Stimulated activated CD4-positive, alpha-beta T cell treated with anti-CD3 and anti-CD28 coated beads, TNF-alpha, amount 100 ng/mL, for 1 hour (primary cell): Measurements from ENCODE around the gene TBC1D19.

Experiments used
- DNase-seq, 3 donors: peaks; one replicate each; pipeline ENCODE4 v3.0.0-alpha.2; 2020; ENCODE audit warnings: low read depth in 3 of 3, low spot score in 1 of 3

TBC1D19 gene

DNA sequence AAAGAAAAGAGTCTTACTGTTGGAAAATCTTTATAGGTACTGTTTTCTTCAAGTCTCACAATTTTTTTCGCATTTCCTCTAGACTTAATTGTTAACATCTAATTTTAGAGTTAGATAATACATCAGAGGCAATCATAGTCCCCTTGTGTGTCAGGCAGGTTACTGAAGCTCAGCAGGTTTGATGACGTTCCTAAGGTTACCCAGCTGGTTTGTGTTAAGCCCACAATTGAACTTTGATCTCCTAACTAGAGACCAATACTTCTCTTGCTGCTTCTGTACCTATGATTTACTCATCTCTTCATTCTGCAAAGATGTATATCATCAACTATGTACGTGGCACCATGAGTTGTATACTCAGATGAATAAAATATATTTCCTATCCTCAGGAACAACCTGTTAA lies 145.1 kb downstream of the TBC1D19 start:
- DNase-seq = no peak

GRCh38 chr4:26729547-26729946 lies 145.7 kb downstream of the TBC1D19 start:
- DNase-seq = no peak

GRCh38 chr4:26731351-26732035 lies 147.6 kb downstream of the TBC1D19 start:
- no peak for DNase-seq

GRCh38 chr4:26732356-26732755 lies 148.5 kb downstream of the TBC1D19 start:
- no peak for DNase-seq

DNA sequence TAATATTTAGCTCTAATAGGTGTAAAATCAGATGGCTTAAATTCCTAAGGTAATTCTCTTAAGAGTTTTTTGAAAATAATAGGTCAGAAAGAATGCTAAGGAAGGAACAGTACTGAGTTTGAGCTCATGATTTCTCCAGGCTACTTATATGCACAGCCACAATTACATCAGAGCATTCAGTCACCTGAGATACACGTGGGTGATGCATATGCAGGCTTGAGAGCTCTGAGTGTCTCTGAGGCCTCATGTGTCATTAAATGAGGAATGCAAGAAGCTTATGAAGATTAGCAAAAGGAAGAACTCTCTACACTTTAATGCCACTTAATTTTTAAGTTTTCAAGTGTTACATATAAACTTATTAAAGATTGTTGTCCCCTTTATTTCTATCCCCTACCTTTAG lies 152.7 kb downstream of the TBC1D19 start:
- no peak for DNase-seq

- DNase-seq = no peak
These were observed 153.5 kb downstream of the TBC1D19 start for GRCh38 chr4:26737385-26737784.

DNA sequence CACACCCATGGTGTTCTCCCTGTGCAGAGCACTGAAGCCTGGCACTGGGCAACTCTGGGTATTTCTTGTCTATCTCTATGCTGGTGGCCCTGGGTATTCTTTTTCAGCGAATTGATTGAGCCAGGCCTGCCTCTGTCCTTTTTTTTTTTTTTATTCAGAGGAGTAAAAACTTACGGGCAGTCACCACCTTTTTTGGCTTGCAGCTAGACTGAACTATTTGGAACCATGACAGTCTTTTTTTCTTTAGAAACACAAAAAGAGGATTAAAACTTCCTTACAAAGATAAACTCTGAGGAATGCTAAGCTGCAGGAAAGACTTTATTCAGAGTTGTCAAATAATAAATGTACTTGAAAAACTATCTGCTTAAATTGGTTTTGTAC lies 157.6 kb downstream of the TBC1D19 start:
- no peak for DNase-seq

GRCh38 chr4:26746802-26747213 lies 162.9 kb downstream of the TBC1D19 start:
- no peak for DNase-seq

- DNase-seq = no peak
These were observed 164.9 kb downstream of the TBC1D19 start for GRCh38 chr4:26748811-26749210.

DNA sequence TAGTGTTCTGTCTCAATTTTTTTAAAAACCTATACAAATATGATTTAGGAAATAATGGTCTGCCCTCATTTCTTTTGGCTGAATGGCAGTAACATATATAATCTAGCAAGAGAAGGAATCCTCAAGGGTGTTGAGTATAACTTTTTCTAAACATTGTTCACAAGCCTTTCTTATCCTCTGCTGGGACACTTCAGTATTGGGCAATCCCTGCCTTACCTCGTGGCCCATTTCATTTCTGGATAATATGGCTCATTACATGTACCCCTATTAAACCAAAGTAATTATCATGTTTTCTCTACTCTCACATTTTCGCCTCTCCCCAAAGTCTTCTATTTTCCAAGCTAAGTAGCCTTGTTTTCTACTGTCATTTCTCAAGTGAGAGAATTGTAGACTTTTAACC lies 166.0 kb downstream of the TBC1D19 start:
- DNase-seq = no peak

DNA sequence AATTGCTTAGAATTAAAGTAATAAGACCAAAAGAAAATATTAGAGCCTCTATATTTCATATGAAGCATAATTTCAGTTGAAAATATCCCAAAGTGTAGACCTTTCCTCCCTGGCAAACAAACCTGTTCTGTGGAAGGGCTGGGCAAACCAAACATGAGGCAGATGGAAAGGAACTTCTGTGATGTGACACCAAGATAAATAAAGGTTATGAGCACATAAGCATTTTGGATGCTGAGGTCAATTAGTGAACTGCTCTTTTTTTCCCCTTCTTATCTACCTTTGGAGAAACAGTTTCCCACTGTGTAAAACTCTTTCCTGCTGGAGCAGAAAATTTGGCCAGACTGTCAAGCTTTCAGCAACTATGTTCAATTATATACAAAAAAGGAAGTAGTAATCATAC lies 167.1 kb downstream of the TBC1D19 start:
- no peak for DNase-seq

- DNase-seq = no peak
These were observed 168.0 kb downstream of the TBC1D19 start for GRCh38 chr4:26751838-26752237.

DNA sequence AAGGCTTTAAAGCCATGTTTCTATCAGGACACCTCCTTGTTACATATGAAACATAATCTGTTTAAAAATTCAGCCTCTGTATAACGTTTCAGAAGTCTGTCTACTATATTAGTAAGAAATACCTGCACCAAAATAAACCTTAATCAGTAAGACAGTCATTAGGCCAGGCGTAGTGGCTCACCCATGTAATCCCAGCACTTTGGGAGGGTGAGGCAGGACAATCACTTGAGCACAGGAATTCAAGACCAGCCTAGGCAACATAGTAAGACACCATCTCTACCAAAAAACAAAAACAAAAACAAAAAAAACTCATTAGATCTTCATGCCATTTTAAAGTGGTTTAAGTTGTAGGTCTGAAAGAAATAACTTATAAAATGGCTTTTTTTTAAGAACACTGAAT lies 169.3 kb downstream of the TBC1D19 start:
- DNase-seq = no peak

- no peak for DNase-seq
These were observed 169.7 kb downstream of the TBC1D19 start for GRCh38 chr4:26753617-26754016.

- DNase-seq = no peak
These were observed 173.9 kb downstream of the TBC1D19 start for GRCh38 chr4:26757751-26758150.

DNA sequence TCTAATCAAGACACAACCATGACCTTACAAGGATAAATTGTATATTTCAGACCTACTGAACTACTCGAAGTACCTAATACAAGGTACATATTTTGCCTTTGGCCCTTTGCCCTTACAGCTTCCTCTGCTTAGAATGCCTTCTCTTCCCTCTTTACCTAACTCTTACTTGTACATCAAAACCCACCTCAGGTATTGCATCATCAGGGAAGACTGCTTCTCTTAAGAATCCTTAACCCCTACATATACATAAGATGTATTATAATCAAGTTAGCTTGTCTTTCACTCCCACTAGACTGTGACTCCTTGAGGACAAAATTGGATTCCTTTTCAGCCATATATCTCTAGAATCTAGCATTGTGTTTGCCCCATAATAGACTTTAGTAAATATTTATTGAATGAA lies 175.0 kb downstream of the TBC1D19 start:
- no peak for DNase-seq

GRCh38 chr4:26762650-26763049 lies 178.8 kb downstream of the TBC1D19 start:
- no peak for DNase-seq

DNA sequence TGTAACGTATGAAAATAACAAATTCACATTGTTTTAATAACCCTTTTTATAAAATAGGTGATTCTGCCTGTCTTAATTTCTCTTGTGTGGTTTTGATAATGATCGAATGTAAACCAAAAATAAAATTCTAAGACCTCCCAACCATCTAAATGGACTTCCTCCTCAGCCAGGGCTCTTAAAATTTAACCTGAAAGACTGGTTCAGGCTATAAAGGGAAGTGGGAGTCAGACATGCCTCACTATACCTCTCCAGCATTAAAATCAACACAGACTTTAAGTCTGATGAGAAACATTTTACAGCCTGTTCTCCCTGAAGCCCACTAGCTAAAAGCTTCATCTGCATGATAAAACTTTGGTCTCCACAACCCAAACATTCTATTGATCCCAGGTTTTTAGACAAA lies 179.2 kb downstream of the TBC1D19 start:
- DNase-seq = no peak

DNA sequence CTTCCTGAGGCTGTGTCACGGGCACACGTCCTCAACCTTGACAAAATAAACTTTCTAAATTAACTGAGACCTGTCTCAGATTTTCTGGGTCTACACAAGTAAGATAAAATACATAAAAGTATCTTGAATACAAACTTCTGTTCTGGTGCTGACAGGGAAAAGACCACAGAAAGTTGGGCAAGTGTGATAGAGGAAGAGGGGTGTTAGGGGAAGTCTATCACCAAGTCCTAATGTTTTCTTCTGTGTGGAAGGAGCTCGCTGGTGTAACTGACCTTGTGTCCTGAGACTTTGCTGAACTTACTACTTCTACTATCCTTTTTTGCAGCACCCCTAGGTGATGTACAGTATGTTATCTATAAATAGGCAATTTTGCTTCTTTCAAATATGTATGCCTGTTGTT lies 179.8 kb downstream of the TBC1D19 start:
- DNase-seq = no peak

GRCh38 chr4:26764231-26764630 lies 180.3 kb downstream of the TBC1D19 start:
- DNase-seq = no peak

- no peak for DNase-seq
These were observed 181.6 kb downstream of the TBC1D19 start for GRCh38 chr4:26765515-26765914.

GRCh38 chr4:26766141-26766540 lies 182.3 kb downstream of the TBC1D19 start:
- DNase-seq = no peak

- no peak for DNase-seq
These were observed 188.4 kb downstream of the TBC1D19 start for GRCh38 chr4:26772096-26772873.
